GM20000 (cell line): ENCODE results near the gene LRIF1.

Experiments used
- DNase-seq: peaks from one replicate; pipeline ENCODE4 v3.0.0; 2012; ENCODE audit warnings: low spot score
- TF ChIP-seq, protein P1 (sequence below): IDR thresholded peaks from 2 replicates; pipeline ENCODE4 v1.5.1; 2012; ENCODE audit warnings: mild to moderate bottlenecking, control low read depth; ENCODE audit errors: extremely low read depth, missing control alignments

The LRIF1 gene

GRCh38 chr1:110903853-110904500 lies 59.7 kb downstream of the LRIF1 start:
- TF ChIP-seq, protein P1, sequence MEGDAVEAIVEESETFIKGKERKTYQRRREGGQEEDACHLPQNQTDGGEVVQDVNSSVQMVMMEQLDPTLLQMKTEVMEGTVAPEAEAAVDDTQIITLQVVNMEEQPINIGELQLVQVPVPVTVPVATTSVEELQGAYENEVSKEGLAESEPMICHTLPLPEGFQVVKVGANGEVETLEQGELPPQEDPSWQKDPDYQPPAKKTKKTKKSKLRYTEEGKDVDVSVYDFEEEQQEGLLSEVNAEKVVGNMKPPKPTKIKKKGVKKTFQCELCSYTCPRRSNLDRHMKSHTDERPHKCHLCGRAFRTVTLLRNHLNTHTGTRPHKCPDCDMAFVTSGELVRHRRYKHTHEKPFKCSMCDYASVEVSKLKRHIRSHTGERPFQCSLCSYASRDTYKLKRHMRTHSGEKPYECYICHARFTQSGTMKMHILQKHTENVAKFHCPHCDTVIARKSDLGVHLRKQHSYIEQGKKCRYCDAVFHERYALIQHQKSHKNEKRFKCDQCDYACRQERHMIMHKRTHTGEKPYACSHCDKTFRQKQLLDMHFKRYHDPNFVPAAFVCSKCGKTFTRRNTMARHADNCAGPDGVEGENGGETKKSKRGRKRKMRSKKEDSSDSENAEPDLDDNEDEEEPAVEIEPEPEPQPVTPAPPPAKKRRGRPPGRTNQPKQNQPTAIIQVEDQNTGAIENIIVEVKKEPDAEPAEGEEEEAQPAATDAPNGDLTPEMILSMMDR = no peak
- no peak for DNase-seq

GRCh38 chr1:110902820-110903463 lies 60.8 kb downstream of the LRIF1 start:
- TF ChIP-seq, protein P1 = no peak
- no peak for DNase-seq

GRCh38 chr1:110899458-110899843 lies 64.3 kb downstream of the LRIF1 start:
- TF ChIP-seq, protein P1 = no peak
- DNase-seq = no peak

GRCh38 chr1:110898734-110899457 lies 64.8 kb downstream of the LRIF1 start:
- no peak for DNase-seq

DNA sequence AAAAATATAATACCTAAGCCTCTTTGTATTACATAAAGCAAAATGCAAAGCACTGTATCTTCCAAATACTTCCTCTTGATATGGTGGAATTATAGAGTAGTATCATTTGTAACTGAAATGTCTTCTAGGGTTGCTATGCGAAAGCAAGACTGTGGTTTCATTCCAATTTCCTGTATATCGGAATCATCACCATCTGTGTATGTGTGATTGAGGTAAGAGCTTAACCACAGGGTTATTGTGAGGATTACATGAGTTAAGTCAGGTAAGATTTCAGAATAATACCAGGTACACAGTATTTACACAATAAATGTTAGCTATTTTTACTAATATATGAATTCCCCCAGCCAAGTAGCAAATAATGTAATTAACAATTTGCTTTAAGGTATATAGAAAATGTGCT lies 66.0 kb downstream of the LRIF1 start:
- DNase-seq = no peak
- TF ChIP-seq, protein P1 = no peak

More at GRCh38 chr1:110898734-110899457, 64.8 kb downstream of the LRIF1 start:
- TF ChIP-seq, protein P1 = no peak
